Tibial artery (tissue), 4 donors: Measurements from ENCODE around the gene NOP14.

ENCODE experiments used
- DNase-seq, 2 donors: peaks; one replicate each; pipeline ENCODE4 v3.0.0-alpha.2; 2019
- H3K27ac ChIP-seq, 2 donors: fragments of 200-600 bp; sonication (generic) in 1 of 2; 1 replicate in 1 of 2; 2 replicates in 1 of 2; pipeline ENCODE4 v1.5.1; 2018 to 2019; ENCODE audit warnings: mild to moderate bottlenecking in 1 of 2
- H3K27me3 ChIP-seq, 2 donors: fragments of 200-600 bp; sonication (generic) in 1 of 2; one replicate each; pipeline versions ENCODE4 v1.5.1 to v1.6.0; 2016 to 2019
- H3K36me3 ChIP-seq, 3 donors: fragments of 200-600 bp; sonication (generic) in 2 of 3; one replicate each; pipeline ENCODE4 v1.5.1; 2016 to 2019; ENCODE audit warnings: mild to moderate bottlenecking in 2 of 3
- H3K4me1 ChIP-seq, 4 donors: fragments of 200-600 bp; sonication (generic) in 2 of 4; 1 replicate in 3 of 4; 2 replicates in 1 of 4; pipeline ENCODE4 v1.5.1; 2016 to 2019
- H3K4me3 ChIP-seq, 2 donors: fragments of 200-600 bp; sonication (generic) in 1 of 2; 1 replicate in 1 of 2; 2 replicates in 1 of 2; pipeline ENCODE4 v1.5.1; 2018 to 2019; ENCODE audit warnings: mild to moderate bottlenecking in 2 of 2
- H3K9me3 ChIP-seq, 3 donors: fragments of 200-600 bp; sonication (generic) in 1 of 3; one replicate each; pipeline ENCODE4 v1.5.1; 2016 to 2019
- intact Hi-C: fragments of 100-400 bp; cut with DNase I; formaldehyde crosslinking; loops from one replicate; pipeline ENCODE4 v1.15.0; 2023; ENCODE audit warnings: low total_unique reads
- TF ChIP-seq, protein P1 (sequence below), 2 experiments: fragments of 200-600 bp in 1 of 2; fragments of 450-650 bp in 1 of 2; IDR thresholded peaks; one replicate each; pipeline ENCODE4 v1.5.1; 2017 to 2019; ENCODE audit warnings: antibody characterized with exemption in 2 of 2, mild to moderate bottlenecking in 1 of 2, moderate library complexity in 1 of 2

Gene NOP14

DNA sequence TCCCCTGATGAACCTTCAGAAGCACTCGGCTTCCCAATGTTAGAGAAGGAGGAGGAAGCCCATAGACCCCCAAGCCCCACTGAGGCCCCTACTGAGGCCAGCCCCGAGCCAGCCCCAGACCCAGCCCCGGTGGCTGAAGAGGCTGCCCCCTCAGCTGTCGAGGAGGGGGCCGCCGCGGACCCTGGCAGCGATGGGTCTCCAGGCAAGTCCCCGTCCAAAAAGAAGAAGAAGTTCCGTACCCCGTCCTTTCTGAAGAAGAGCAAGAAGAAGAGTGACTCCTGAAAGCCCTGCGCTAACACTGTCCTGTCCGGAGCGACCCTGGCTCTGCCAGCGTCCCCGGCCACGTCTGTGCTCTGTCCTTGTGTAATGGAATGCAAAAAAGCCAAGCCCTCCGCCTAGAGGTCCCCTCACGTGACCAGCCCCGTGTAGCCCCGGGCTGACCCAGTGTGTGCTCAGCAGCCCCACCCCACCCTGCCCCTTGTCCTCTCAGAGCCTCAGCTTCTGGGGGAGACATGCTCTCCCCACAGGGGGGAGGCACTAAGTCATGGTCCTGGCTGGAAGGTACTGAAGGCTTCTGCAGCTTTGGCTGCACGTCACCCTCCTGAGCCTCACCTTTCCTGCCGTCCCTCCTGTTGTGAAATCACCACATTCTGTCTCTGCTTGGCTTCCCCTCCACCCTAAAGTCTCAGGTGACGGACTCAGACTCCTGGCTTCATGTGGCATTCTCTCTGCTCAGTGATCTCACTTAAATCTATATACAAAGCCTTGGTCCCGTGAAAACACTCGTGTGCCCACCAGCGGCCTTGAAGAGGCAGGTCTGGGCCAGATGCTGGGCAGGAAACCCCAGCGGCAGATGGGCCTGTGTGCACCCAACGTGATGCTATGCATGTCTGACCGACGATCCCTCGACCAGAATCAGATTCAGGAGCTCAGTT lies 34.7 kb downstream of the NOP14 start:
- TF ChIP-seq, protein P1, sequence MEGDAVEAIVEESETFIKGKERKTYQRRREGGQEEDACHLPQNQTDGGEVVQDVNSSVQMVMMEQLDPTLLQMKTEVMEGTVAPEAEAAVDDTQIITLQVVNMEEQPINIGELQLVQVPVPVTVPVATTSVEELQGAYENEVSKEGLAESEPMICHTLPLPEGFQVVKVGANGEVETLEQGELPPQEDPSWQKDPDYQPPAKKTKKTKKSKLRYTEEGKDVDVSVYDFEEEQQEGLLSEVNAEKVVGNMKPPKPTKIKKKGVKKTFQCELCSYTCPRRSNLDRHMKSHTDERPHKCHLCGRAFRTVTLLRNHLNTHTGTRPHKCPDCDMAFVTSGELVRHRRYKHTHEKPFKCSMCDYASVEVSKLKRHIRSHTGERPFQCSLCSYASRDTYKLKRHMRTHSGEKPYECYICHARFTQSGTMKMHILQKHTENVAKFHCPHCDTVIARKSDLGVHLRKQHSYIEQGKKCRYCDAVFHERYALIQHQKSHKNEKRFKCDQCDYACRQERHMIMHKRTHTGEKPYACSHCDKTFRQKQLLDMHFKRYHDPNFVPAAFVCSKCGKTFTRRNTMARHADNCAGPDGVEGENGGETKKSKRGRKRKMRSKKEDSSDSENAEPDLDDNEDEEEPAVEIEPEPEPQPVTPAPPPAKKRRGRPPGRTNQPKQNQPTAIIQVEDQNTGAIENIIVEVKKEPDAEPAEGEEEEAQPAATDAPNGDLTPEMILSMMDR (IDR thresholded peaks at IDR 0.05) = no peak
- peak; percentile 16 to 53 for DNase-seq
- no peaks in the 10 kb centered on the region for H3K27me3 ChIP-seq
- no peak overlapping the region for H3K27ac ChIP-seq
- no peak overlapping the region for H3K4me3 ChIP-seq
- H3K36me3 ChIP-seq = peaks cover 24 to 94% (median 74%) of the 10 kb centered on the region in 3 donors
- no peaks in the 10 kb centered on the region for H3K9me3 ChIP-seq
- intact Hi-C loops = no loop called here
- peaks cover 0 to 22% (median 4%) of the 10 kb centered on the region in 4 donors for H3K4me1 ChIP-seq

DNA sequence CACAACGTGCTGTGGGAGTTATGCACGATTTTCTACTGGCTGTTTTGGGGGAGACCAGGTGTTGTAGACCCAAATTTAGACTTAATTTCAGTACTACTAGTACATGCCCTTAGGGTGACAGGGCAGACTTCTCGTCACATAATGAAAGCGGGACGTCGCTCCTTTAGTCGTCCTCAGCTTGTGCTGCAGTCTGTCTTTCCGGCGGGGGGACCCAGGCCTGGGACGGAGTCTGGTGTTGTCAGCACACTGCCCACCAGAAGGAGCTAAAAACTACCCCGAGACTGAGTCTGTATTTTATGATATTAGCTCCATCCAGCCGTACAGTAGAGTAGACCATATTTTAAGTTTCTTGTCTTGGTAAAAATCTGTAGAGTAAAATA lies 35.5 kb downstream of the NOP14 start:
- Histone ChIP-seq H3K4me3 (no peak overlapping the region), H3K27me3 (no peaks in the 10 kb centered on the region), H3K4me1 (peaks cover 0 to 15% (median 0%) of the 10 kb centered on the region in 4 donors), H3K9me3 (no peaks in the 10 kb centered on the region), H3K27ac (no peak overlapping the region), H3K36me3 (peaks cover 30 to 99% (median 82%) of the 10 kb centered on the region in 3 donors)
- DNase-seq = peak; percentile 12 to 20
- intact Hi-C loops = no loop called here
- TF ChIP-seq, protein P1 (IDR thresholded peaks at IDR 0.05) = no peak

DNA sequence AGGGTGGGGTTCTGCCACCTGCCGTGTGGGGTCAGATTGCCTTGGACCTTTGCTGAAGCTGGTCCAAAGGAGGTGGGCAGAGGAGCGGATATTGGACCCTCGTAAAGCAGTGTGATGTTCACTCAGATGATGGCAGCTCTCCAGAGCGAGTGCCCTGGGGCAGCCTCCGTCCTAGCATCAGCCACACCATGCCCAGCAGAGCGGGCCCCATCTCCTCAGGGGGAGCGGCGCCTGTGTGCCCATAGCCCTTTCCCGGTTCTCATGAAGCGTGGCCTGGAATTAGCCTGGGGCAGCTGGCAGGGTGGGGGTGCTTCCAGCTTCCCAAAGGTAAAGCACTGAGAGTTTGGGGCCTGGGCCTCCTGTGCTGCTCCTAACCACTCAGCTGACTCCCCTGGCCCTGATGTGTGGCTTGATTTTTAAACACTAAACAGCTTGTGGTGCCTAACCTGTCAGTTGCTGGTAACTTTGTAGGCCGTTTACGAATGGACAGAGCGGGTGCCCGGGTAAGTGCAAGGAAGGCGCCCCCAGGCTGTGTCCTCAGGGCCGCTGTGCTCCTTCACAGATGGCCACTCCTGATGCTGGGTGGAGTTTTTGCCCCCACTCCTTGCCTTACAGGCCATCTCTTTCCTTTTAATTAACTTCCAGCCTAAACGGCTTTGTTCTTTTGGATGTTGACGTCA lies 36.0 kb downstream of the NOP14 start:
- no peaks in the 10 kb centered on the region for H3K27me3 ChIP-seq
- no peak overlapping the region for H3K27ac ChIP-seq
- TF ChIP-seq, protein P1 (IDR thresholded peaks at IDR 0.05) = no peak
- peaks cover 0 to 10% (median 0%) of the 10 kb centered on the region in 4 donors for H3K4me1 ChIP-seq
- peak; percentile 11 to 56 for DNase-seq
- no peak overlapping the region for H3K4me3 ChIP-seq
- no peaks in the 10 kb centered on the region for H3K9me3 ChIP-seq
- intact Hi-C loops = no loop called here
- H3K36me3 ChIP-seq = peaks cover 32 to 100% (median 88%) of the 10 kb centered on the region in 3 donors

DNA sequence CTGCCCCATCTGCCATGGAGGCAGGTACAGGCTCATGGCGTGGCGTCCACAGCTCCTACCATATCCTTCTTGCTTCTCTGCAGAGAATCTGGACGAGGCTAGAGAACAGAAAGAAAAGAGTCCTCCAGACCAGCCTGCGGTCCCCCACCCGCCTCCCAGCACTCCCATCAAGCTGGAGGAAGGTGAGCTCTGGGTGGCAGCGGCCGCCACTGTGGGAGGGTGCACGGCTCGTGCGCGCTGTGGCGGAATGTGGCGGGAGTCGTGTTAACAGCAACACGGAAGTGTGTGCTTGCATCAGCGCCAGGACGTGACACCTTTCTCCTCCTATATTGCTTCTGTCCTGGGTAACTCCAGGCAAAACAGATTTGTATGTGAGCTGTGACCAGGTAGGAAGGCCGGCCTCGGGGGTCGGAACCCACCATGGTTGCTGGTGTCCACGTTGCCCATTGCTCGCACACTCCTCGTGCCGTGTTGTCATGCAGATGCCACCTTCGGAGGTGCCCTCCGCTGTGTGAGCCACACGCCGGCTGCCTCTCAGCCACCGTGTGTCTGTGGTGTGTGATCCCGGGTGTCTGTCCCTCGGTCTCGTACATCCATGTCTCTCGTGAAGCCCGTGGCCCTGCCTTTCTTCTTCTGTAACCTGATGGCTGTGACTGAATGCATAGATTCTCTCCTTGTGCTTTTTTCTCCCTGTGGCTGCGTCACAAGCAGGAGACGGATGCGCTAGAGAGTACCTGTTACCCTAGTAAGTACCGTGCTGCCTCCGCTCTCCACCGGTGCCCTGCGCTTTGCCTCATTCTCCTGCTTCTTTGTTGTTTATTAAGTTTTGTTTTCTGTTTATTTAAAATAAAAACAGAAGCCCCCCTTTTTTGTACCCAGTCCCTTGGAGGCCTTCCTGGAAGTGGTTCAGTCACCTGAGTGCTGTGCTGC lies 37.0 kb downstream of the NOP14 start:
- peak; percentile 18 to 62 for DNase-seq
- peaks cover 32 to 91% (median 86%) of the 10 kb centered on the region in 3 donors for H3K36me3 ChIP-seq
- H3K4me3 ChIP-seq = no peak overlapping the region

More for the DNA sequence above, 37.0 kb downstream of the NOP14 start:
- intact Hi-C loops = no loop called here
- H3K27ac ChIP-seq = no peak overlapping the region
- H3K4me1 ChIP-seq = peaks cover 0 to 7% (median 0%) of the 10 kb centered on the region in 4 donors
- H3K27me3 ChIP-seq = no peaks in the 10 kb centered on the region
- TF ChIP-seq, protein P1 (IDR thresholded peaks at IDR 0.05) = no peak
- H3K9me3 ChIP-seq = no peaks in the 10 kb centered on the region
